GM12878 (cell line): ENCODE measurements around the gene TOX4. TPM values are rescaled to one million over a fixed set of nuclear protein-coding genes. Genes with fewer than 3 reads are reported as not detected.

ENCODE experiments used
- BACH1 ChIP-seq: fragments of 450-650 bp; IDR thresholded peaks from 2 replicates; pipeline ENCODE4 v1.6.1; 2017; ENCODE audit warnings: mild to moderate bottlenecking, borderline replicate concordance
- BMI1 ChIP-seq: fragments of 450-650 bp; IDR thresholded peaks from 2 replicates; pipeline ENCODE4 v1.6.1; 2016; ENCODE audit warnings: mild to moderate bottlenecking, moderate library complexity, borderline replicate concordance
- CHD2 ChIP-seq: IDR thresholded peaks from 2 replicates; pipeline ENCODE4 v1.6.1; 2011; ENCODE audit warnings: low read depth, low read length, improper control_type of control experiment, borderline replicate concordance
- ESRRA ChIP-seq: IDR thresholded peaks from 2 replicates; pipeline ENCODE4 v1.6.1; 2012; ENCODE audit warnings: mild to moderate bottlenecking, low read length, improper control_type of control experiment
- FOXK2 ChIP-seq: fragments of 450-650 bp; IDR thresholded peaks from 2 replicates; pipeline ENCODE4 v1.6.1; 2017; ENCODE audit warnings: mild to moderate bottlenecking, moderate library complexity
- IKZF1 ChIP-seq: fragments of 450-650 bp; conservative IDR thresholded peaks from 2 replicates; pipeline ENCODE4 v1.6.1; 2017; ENCODE audit warnings: antibody characterized with exemption, mild to moderate bottlenecking
- JUNB ChIP-seq: IDR thresholded peaks from 2 replicates; pipeline ENCODE4 v1.6.1; 2016; ENCODE audit warnings: antibody characterized with exemption, mild to moderate bottlenecking
- MYB ChIP-seq: fragments of 150-350 bp; IDR thresholded peaks from 2 replicates; pipeline ENCODE4 v1.6.1; 2014; ENCODE audit warnings: mild to moderate bottlenecking, low read depth, low read length, borderline replicate concordance
- SIN3A ChIP-seq: IDR thresholded peaks from 2 replicates; pipeline ENCODE4 v1.6.1; 2012; ENCODE audit warnings: low read depth, low read length, improper control_type of control experiment
- SIX5 ChIP-seq: IDR thresholded peaks from 2 replicates; pipeline ENCODE4 v1.6.1; 2011; ENCODE audit warnings: mild to moderate bottlenecking, low read depth, low read length, moderate library complexity; ENCODE audit not compliant: severe bottlenecking
- SREBF1 ChIP-seq: IDR thresholded peaks from 2 replicates; pipeline ENCODE4 v1.6.1; 2012; ENCODE audit warnings: mild to moderate bottlenecking, low read length
- ZBED1 ChIP-seq: IDR thresholded peaks from 2 replicates; pipeline ENCODE4 v1.6.1; 2016; ENCODE audit warnings: borderline replicate concordance
- ZNF622 ChIP-seq: fragments of 450-650 bp; IDR thresholded peaks from 2 replicates; pipeline ENCODE4 v1.6.1; 2017; ENCODE audit warnings: mild to moderate bottlenecking, inconsistent platforms
- polyA plus RNA-seq, 11 experiments: library from polyadenylated mRNA; depleted of rRNA in 4 of 11; unstranded in 6 of 11; stranded (reverse) in 5 of 11; fragments of >200 nt; fragmentation: Nextera tagmentation in 4 of 11; fragmentation: Illumina TruSeq in 1 of 11; extraction: Ambion mirVana in 4 of 11; extraction: Trizol in 1 of 11; gene quantifications; 1 replicate in 1 of 11; 2 replicates in 10 of 11; pipeline versions ENCODE4 v1.2.1 to v1.2.3, GENCODE V29; 2011 to 2016; ENCODE audit warnings: inconsistent platforms in 2 of 11, missing spikeins in 2 of 11, low read depth in 1 of 11
- total RNA-seq, 4 experiments: library from RNA; depleted of rRNA in 3 of 4; stranded (reverse); fragments of >200 nt in 3 of 4; fragmentation: Illumina TruSeq in 1 of 4; extraction: Trizol in 1 of 4; gene quantifications; 2 replicates each; pipeline versions ENCODE4 v1.2.1 to v1.2.3, GENCODE V29; 2013 to 2021
- TF ChIP-seq, protein P1 (sequence below): fragments of 150-350 bp; IDR thresholded peaks from 2 replicates; pipeline ENCODE4 v1.6.1; 2016; ENCODE audit warnings: low read depth, low read length
- TF ChIP-seq, protein P2 (sequence below): fragments of 450-650 bp; IDR thresholded peaks from 2 replicates; pipeline ENCODE4 v1.6.1; 2017; ENCODE audit warnings: low read depth, mild to moderate bottlenecking, moderate library complexity

The TOX4 gene
- total and polyA plus RNA-seq, 10 of the 15 experiments (the other 5 are each of a cell fraction or from before 2014, with no cell fraction given), result 18.4 to 113 (median 55.2) TPM

DNA sequence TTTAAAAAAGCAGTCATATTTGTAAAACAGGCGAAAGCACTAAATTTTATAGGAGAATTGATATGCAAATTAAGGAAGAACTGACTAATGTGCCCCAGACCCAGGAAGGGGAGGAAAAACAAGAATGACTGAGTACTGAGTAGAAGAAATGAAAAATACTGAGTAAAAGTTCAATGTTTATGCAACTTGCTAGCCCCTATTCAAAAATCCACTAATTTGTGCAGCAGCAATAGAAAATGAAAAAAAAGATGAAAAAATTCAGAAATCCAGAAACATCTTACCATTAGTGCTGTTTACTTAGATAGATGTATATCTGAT is 27.1 kb upstream of the TOX4 start (continued):
- TF ChIP-seq, protein P1, sequence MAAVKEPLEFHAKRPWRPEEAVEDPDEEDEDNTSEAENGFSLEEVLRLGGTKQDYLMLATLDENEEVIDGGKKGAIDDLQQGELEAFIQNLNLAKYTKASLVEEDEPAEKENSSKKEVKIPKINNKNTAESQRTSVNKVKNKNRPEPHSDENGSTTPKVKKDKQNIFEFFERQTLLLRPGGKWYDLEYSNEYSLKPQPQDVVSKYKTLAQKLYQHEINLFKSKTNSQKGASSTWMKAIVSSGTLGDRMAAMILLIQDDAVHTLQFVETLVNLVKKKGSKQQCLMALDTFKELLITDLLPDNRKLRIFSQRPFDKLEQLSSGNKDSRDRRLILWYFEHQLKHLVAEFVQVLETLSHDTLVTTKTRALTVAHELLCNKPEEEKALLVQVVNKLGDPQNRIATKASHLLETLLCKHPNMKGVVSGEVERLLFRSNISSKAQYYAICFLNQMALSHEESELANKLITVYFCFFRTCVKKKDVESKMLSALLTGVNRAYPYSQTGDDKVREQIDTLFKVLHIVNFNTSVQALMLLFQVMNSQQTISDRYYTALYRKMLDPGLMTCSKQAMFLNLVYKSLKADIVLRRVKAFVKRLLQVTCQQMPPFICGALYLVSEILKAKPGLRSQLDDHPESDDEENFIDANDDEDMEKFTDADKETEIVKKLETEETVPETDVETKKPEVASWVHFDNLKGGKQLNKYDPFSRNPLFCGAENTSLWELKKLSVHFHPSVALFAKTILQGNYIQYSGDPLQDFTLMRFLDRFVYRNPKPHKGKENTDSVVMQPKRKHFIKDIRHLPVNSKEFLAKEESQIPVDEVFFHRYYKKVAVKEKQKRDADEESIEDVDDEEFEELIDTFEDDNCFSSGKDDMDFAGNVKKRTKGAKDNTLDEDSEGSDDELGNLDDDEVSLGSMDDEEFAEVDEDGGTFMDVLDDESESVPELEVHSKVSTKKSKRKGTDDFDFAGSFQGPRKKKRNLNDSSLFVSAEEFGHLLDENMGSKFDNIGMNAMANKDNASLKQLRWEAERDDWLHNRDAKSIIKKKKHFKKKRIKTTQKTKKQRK, result no peak
- TF ChIP-seq SIX5, result no peak
- TF ChIP-seq MYB, result no peak
- no peak for TF ChIP-seq SIN3A
- no peak for TF ChIP-seq BMI1
- TF ChIP-seq SREBF1, result no peak
- no peak for TF ChIP-seq JUNB
- no peak for TF ChIP-seq IKZF1
- TF ChIP-seq BACH1, result no peak
- TF ChIP-seq CHD2, result no peak
- TF ChIP-seq ZBED1, result no peak
- TF ChIP-seq, protein P2, sequence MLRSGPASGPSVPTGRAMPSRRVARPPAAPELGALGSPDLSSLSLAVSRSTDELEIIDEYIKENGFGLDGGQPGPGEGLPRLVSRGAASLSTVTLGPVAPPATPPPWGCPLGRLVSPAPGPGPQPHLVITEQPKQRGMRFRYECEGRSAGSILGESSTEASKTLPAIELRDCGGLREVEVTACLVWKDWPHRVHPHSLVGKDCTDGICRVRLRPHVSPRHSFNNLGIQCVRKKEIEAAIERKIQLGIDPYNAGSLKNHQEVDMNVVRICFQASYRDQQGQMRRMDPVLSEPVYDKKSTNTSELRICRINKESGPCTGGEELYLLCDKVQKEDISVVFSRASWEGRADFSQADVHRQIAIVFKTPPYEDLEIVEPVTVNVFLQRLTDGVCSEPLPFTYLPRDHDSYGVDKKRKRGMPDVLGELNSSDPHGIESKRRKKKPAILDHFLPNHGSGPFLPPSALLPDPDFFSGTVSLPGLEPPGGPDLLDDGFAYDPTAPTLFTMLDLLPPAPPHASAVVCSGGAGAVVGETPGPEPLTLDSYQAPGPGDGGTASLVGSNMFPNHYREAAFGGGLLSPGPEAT, result no peak
- no peak for TF ChIP-seq ESRRA
- TF ChIP-seq FOXK2, result no peak
- TF ChIP-seq ZNF622, result no peak
